HG02973 (cell line): Measurements from ENCODE around the gene GET4.
"Not testable (repeated sequence)": the region's sequence is repeated elsewhere in the genome, so short reads cannot be mapped to it uniquely, and the experiment has no call there.

ENCODE experiments used
- ATAC-seq: cut with Tn5 transposase; IDR thresholded peaks from one replicate; pipeline ENCODE4 v1.9.1; 2021; ENCODE audit warnings: moderate library complexity; ENCODE audit not compliant: unreplicated experiment

Gene GET4

DNA sequence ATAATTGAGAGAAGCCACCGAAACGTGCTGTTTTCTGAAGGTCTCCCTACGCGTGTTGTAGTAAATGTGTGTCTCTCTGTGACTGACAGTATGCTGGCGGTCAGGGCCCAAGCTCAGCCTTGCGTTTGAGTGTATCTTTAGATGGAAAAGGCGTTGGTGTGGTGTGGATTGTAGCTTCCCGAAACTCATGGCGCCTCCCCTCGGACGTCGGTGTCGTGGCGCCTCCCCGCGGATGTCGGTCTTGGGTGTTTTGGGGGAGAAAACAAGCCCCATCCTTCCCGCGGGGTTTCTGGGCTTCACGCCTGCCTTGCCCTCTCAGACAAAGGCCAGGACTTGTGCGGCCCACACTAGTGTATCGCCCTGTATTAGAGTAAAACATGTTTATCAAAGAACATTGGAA lies 31.3 kb upstream of the GET4 start:
- no peak for ATAC-seq

DNA sequence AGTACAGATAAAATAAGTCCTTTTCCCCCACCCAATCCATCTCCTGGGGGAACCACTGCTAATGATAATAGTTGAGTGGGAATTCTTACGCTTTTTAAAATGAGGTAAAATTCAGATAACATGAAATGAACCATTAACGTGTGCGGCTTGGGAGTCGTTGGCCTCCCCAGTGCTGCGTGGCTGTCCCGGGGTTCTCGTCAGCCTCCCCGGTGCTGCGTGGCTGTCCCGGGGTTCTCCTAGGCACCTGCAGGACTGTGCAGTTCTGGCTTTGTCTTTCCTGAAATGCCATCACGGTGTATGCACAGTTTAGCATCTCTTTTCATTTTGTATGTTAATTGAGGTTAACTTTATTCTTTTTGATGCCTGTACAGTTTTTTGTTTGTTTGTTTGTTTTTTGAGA lies 30.6 kb upstream of the GET4 start:
- ATAC-seq: no peak

DNA sequence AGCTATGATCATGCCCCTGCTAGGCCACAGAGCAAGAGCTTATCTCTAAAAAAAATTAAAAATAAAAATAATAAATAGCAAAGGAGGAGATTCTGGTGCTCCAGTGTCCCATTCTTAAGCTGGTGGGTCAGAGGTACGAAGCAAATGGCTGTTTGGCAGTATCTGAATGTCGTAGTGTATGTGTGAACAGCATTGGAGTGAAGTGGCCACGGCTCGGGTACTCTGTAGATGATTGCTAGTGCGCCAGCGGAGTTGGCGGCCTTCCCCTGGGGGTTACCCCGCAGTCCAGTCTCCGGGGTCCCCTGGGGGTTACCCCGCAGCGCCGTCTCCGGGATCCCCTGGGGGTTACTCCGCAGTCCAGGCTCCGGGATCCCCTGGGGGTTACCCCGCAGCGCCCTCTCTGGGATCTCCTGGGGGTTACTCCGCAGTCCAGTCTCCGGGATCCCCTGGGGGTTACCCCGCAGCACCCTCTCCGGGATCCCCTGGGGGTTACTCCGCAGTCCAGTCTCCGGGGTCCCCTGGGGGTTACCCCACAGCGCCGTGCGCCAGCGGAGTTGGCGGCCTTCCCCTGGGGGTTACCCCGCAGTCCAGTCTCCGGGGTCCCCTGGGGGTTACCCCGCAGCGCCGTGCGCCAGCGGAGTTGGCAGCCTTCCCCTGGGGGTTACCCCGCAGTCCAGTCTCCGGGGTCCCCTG lies 29.2 kb upstream of the GET4 start:
- ATAC-seq: not testable (repeated sequence)

DNA sequence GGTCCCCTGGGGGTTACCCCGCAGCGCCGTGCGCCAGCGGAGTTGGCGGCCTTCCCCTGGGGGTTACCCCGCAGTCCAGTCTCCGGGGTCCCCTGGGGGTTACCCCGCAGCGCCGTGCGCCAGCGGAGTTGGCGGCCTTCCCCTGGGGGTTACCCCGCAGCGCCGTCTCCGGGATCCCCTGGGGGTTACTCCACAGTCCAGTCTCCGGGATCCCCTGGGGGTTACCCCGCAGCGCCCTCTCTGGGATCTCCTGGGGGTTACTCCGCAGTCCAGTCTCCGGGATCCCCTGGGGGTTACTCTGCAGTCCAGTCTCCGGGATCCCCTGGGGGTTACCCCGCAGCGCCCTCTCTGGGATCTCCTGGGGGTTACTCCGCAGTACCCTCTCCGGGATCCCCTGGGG lies 28.6 kb upstream of the GET4 start:
- ATAC-seq: not testable (repeated sequence)

DNA sequence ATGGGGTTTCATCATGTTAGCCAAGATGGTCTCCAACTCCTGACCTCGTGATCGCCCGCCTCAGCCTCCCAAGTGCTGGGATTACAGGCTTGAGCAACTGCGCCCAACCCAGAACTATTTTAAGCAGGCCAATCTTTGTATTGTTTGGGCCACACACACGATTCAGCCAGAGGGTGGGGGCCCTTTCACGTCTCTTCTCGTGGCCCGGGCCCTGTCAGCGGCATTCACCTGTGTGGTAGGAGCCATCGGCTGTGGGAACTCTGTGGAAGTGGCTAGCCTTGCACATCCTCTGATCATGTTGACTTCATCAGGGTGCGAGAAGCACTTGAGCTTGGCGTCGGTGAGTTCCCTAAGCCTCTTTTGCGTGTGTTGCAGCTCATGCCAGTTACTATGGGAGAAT lies 27.2 kb upstream of the GET4 start:
- no peak for ATAC-seq

DNA sequence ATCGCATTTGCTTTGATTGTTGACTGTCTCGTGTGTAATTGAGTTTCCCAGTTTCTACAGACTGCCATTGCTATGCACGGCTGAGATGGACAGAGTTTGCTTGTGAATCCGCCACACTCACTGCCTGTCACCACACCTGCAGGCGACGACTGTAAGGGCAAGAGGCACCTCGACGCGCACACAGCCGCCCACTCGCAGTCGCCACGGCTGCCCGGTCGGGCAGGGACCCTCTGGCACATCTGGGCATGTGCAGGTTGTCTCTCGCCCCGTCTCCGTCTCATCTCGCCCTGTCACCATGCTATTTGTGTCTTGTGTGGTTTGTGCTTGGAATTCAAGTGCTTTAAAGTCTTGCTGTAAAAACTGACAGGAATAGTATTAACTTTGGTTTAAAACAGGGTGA lies 26.6 kb upstream of the GET4 start:
- ATAC-seq: no peak

DNA sequence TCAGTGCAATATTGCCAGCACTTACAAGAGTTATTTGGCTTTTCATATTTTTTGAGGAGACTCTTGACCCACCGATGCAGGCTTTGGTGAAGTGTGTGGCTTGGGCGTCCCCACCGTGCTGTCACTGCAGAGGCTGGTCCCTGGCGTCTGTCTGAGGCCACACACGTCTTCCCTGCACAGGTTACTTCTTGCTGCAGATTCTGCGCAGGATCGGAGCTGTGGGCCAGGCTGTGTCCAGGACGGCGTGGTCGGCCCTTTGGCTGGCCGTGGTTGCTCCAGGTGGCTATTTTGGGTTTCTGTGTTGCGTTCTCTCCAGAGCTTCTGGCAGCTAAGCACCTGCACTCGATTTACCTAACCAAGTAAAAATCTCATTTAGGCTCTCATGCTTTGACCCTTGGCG lies 25.1 kb upstream of the GET4 start:
- ATAC-seq: no peak

DNA sequence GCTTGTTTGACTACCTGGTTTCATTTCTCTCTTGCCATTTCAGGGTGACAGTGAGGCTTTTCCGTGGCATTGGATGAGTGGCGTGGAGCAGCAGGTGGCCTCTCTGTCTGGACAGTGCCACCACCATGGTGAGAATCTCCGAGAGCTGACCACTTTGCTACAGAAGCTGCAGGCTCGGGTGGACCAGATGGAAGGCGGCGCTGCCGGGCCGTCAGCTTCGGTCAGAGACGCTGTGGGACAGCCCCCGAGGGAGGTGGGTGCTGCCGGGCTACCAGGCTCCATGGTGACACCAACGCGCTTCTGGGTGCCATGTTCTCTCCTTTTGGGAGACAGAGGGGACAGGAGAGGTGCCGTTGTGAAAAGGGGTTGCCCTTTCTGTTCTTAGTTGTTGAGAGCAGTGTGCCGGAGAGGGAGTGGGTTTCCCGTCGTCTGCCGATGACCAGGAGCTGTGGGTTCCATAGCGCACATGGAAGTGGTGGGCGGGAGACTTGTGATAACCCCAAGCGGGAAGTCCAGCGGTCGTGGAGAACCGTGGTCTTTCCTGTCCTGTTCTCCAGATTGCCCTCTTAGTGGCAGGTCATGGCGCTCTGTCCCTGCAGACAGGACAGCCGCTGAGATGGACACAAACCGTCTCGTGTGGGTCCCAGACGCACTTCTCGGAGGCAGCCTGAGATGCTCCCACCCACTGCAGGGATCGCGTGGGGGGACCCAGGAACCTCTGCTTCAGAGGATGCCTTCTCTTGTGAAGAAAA lies 22.8 kb upstream of the GET4 start:
- no peak for ATAC-seq

DNA sequence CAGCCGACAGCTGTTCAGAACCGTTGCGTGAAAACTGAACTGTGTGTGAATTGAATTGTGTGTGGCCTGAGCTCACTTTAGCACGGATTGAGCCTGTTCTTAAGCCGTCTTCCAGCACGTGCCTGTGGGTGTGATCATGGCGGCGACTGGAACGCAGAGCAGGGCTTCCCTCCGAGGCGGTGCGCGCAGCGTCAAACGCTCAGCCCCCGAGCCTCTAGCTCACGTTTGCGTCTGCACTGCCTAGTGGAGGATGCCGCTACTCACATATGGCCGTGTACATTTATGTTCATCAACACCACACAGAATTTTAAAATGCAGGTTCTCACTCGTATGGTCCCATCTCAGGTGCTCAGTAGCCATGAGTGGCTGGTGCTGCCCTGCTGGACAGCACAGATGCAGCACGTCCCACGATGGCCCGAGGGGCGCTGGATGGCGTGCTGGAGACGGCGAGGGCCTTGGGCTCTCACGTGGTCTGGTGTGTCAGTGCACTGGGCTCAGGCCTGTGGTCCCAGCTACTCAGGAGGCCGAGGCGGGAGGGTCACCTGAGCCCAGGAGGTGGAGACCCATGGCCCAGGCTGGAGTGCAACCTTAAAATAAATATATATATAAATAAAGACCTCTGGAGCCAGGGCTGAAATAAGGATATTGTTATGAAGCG lies 22.1 kb upstream of the GET4 start:
- no peak for ATAC-seq

DNA sequence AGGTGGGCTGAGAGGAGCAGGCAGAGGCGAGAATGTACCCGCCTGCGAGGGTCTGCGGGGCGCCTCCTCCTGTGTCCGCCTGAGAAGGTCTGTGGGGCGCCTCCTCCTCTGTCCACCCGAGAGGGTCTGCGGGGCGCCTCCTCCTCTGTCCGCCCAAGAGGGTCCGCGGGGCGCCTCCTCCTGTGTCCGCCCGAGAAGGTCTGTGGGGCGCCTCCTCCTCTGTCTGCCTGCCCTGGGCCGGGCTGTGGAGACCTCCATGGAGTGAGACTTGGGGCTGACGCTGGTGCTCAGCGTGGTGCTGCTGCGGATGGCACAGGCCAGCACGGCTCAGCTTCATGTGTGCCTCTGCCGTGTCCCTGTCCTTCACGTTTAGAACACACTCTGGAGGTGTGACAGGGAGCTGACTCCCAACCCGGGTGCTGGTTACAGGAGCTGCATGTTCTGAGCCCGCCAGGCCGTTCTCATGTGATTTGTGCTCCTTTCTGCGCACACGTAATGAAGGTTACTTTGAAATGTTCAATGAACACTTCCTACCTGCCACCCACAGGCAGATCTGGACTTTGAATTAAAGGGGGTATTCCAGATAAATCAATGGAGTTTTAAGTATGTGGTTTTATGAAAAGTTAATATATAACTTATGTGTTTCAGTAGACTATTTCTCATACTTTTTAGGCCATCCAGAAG lies 20.5 kb upstream of the GET4 start:
- no peak for ATAC-seq

DNA sequence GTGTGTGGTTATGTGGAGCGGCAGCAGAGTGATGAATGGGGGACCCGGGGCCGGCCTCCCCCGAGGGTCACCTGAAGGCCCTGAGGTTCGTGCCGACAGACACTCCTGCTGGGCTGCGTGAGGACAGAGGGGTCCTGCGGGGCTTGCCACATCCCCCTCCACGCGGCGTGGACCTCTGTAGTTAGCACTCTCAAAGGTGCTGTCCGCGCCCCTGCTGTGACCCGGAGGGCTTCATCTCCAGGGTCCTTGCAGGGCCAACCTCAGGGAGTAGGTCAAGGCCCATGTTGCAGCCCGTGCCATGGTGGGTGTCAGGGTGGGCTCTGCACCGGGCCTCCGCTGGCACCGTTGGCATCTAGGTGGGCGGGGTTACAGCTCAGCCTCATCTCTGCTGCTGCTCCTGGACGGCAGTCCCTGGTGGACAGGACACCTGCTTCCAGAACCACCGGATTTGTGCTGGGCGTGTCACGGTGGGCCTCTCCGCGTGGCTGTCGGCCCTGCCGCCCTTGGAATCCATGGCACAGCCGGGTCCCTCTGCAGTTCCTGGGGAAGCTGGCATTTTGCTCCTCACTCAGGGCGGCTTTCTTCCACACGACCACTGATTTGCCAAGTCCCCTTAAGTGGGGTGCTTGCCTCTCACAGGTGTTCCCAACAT lies 19.8 kb upstream of the GET4 start:
- ATAC-seq: no peak

DNA sequence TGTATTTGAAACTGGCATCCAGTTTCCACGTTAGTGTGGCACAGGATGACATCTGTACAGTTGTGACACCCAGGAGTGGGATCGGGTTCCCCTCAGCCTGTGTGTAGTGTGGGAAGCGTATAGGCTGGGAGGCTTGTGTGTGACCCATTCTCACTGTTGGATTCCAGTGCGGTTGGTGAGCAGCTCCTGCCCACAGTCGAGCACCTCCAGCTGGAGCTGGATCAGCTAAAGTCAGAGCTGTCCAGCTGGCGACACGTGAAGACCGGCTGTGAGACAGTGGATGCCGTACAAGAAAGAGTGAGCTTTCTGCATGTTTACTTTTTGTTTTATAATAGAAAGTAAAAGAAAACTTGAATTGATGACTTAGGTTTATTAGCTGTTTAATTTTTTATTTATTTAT lies 18.7 kb upstream of the GET4 start:
- no peak for ATAC-seq

DNA sequence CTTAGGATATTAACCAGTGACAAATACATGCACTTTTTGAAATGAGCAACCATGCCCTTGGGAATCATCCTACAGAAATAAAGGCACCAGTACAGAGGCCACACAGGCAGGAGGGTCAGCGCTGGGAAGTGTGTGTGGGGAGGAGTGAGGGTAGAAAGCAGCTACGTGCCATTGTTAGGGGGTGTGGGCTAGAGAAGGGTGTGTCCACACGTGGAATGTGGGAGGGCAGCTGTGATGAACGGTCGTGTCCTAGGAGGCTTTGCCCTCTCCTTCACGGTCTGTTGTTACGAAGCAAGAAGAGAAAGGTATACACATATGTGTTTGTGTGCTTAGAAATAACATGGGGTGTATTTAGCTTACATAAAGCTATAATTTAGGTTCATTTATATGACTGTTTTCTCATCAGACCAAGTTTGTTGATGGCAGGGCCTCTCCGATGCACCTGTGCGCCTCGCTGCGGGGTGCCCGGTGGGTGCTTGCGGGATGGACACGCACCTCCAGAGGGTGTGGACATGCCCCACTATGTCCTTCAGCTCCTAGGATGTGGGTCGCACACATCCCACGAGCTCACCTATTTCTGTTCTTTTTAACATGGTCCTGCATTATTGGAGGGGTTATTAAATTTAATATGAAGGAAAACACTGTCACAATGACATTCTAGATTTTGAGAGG lies 16.9 kb upstream of the GET4 start:
- no peak for ATAC-seq

DNA sequence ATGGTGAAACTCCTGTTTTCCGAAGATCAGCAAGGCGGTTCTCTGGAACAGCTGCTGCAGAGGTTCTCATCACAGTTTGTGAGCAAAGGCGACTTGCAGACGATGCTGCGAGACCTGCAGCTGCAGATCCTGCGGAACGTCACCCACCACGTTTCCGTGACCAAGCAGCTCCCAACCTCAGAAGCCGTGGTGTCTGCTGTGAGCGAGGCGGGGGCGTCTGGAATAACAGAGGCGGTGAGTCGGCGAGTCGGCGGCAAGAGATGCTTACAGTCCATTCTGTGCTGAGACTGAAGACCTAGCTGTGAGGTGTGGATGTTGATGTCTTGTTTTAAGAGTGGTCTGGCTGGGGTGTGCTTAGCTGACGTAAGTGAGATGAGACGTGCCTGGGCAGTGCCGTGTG lies 16.2 kb upstream of the GET4 start:
- ATAC-seq: no peak

DNA sequence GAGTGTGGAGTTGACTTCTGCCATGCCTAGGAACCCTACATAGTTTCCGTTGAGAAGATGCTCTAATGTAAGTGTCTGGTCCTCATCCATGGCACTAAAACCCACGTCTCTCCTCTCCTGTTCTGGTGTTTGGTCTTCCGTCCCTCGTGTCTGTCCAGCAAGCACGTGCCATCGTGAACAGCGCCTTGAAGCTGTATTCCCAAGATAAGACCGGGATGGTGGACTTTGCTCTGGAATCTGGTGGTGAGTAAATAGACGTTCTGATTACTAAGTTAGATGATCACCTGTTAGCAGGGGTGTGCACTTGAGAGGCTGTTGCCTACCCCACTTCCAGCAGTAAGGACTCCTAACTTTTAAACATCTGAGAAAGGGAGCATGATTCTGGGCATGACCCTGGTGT lies 15.1 kb upstream of the GET4 start:
- ATAC-seq: no peak

DNA sequence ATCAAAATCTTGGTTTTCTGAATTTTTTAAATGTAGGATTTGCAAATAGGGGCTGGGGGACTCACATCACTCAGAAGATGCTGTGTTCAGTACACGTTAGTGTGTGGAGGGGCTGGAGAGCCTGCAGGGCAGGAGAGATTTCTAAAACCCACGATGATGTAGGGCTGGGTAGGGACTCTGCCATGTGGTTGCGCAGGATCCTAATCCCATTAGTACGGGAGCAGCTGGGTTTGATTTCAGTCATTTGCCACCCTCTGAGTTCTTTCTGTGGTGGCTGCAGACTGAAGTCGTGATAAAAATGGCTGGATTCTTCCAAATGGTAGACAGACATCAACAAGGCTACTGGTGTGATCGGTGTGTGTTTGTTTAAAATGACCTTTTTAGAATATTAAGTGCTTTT lies 14.2 kb upstream of the GET4 start:
- ATAC-seq: no peak

DNA sequence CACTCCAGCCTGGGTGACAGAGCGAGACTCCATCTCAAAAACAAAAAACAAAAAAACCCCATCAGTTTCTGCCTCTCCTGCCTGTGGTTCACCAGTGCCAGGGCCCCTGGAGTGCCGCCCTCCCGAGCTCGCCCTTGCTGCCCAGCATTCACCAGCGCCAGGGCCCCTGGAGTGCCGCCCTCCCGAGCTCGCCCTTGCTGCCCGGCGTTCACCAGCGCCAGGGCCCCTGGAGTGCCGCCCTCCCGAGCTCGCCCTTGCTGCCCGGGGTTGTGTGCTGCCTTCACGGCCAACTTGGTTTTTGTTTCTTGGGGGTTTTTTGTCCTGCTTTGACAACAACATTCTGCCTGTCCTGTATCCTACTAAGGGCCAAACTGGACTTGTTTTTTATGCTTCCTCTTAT lies 13.2 kb upstream of the GET4 start:
- no peak for ATAC-seq

DNA sequence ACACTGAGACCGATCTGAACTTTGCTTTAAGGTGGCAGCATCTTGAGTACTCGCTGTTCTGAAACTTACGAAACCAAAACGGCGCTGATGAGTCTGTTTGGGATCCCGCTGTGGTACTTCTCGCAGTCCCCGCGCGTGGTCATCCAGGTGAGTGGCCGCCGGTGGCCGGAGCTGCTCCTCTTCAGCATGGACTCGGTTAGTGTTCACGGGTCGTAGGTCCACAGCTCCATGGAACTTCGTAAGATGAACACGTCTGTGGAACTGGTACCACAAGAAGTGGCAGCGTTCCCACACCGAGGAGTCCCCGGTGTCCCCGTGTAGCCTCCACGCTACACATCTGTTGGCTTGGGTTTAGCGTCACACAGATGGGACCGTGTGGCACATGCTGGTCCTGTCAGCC lies 10.4 kb upstream of the GET4 start:
- ATAC-seq: no peak

DNA sequence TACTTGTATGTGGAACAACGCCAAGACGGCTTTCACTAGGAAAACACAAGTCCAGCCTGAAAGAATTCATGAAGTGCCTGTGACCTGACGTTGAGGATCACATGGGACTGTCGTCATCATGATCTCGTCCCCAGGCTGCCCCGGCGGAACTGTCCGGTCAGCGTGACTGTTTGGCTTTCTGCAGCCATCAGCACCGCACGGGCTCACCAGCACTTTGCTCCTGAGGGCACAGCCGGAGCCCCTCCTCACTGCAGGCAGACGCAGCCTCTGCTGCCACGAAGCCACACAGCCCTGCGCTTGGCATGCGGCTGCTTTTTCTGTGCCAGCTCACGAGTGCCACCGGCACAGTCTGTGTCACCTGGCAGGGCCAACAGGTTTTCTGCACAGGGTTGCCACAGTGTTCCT lies 9.4 kb upstream of the GET4 start:
- no peak for ATAC-seq

DNA sequence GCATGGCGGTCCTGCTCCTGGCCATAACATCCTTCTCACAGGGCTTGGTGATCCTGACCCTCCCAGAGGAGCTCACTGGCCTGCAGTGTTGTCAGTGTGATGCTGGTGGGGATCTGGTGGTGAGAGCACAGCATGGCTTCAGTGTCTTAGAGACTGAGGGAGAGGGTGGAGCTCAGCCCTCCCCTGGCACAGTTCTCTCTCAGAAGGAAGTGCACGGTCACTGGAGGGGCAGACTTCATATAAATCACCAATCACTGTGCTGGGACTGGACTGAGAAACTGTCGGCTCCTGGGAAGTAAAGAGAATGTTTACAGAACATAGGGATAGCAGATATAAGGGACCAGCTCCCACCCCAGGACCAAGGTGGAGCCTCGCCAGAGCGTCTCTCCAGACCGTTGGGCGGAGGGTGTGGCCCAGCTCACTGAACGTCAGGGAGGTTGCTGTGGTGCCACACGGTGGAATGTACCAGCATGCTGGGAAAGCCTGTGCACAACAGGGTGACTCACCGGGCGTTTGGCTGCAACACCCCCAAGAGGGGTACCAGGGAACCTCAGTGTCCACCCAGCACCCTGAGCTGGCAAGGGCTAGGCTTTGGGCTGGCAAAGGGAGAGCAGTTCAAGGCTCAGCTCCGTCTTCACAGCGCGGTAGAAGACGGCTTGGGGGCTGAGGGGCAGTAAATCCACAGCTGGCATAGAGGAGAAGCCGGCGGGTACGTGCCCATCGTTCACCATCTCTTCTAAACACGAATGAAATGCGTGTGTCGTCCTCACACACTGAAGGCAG lies 8.8 kb upstream of the GET4 start:
- ATAC-seq: no peak
